A549 (cell line): ENCODE results near the gene DENND4B. TPM values are rescaled to one million over a fixed set of nuclear protein-coding genes. Genes with fewer than 3 reads are reported as not detected.

Source experiments
- ATAC-seq, 2 experiments: fragments of 200-7000 bp in 1 of 2; fragments of >200 bp in 1 of 2; cut with Nextera tagmentation in 1 of 2; cut with Tn5 transposase in 1 of 2; 3 replicates each; pipeline versions ENCODE4 v1.8.0 to v1.9.1; 2018 to 2020; ENCODE audit warnings: mild to moderate bottlenecking in 1 of 2, moderate library complexity in 1 of 2
- CTCF ChIA-PET: fragments of 300-600 bp; sonication (Branson Sonifier 250); formaldehyde crosslinking; extraction: SDS; loops from one replicate; lab custom pipeline; 2021; ENCODE audit warnings: antibody characterized with exemption, inconsistent platforms; lab: Yijun Ruan, JAX
- POLR2A ChIA-PET: fragments of 350-600 bp; formaldehyde crosslinking; extraction: SDS; loops from one replicate; lab custom pipeline; 2021; ENCODE audit warnings: antibody characterized with exemption, inconsistent platforms; lab: Yijun Ruan, JAX
- DNase-seq, 2 experiments: peaks; one replicate each; pipeline versions ENCODE4 v3.0.0 to v3.0.0-alpha.2; 2011 to 2016; ENCODE audit warnings: low read depth in 1 of 2, low spot score in 1 of 2
- FAIRE-seq: peaks from 2 replicates; lab custom pipeline; 2011; peaks lifted over from hg19 to GRCh38; lab: Jason Lieb, UNC
- H3K27ac ChIP-seq, 2 experiments: fragments of >200 bp; sonication (Bioruptor Twin); formaldehyde crosslinking; 3 replicates each; pipeline ENCODE4 v1.5.1; 2016 to 2017
- H3K4me1 ChIP-seq: fragments of >200 bp; sonication (Bioruptor Twin); formaldehyde crosslinking; 3 replicates; pipeline ENCODE4 v1.6.1; 2016
- H3K4me2 ChIP-seq: fragments of >200 bp; sonication (Bioruptor Twin); formaldehyde crosslinking; 3 replicates; pipeline ENCODE4 v1.6.1; 2016
- H3K4me3 ChIP-seq: fragments of >200 bp; sonication (Bioruptor Twin); formaldehyde crosslinking; 3 replicates; pipeline ENCODE4 v1.5.1; 2016
- H3K9me3 ChIP-seq: fragments of >200 bp; sonication (Bioruptor Twin); formaldehyde crosslinking; 3 replicates; pipeline ENCODE4 v1.6.1; 2016
- ATOH8 ChIP-seq: fragments of 250-450 bp; sonication (Bioruptor Pico); IDR thresholded peaks from 2 replicates; pipeline ENCODE4 v1.5.0; 2020; ENCODE audit warnings: low read depth, mild to moderate bottlenecking, moderate library complexity
- CBX2 ChIP-seq: fragments of 200-600 bp; sonication (generic); IDR thresholded peaks from 2 replicates; pipeline ENCODE4 v1.6.1; 2016; ENCODE audit warnings: low read depth, mild to moderate bottlenecking, borderline replicate concordance
- FOSL2 ChIP-seq, 2 experiments: fragments of 450-650 bp in 1 of 2; fragments of >200 bp in 1 of 2; sonication (Bioruptor Twin) in 1 of 2; formaldehyde crosslinking; IDR thresholded peaks; 2 replicates each; pipeline versions ENCODE4 v1.5.0 to v1.6.1; 2016 to 2020; ENCODE audit warnings: mild to moderate bottlenecking in 1 of 2, moderate library complexity in 1 of 2
- HOXA7 ChIP-seq: fragments of 250-450 bp; sonication (Bioruptor Pico); IDR thresholded peaks from 2 replicates; pipeline ENCODE4 v1.5.0; 2020; ENCODE audit warnings: mild to moderate bottlenecking, moderate library complexity
- JUN ChIP-seq, 2 experiments: fragments of >200 bp; sonication (Bioruptor Twin); formaldehyde crosslinking; IDR thresholded peaks; 2 replicates in 1 of 2; 3 replicates in 1 of 2; pipeline ENCODE4 v1.6.1; 2016 to 2017
- POLR2A ChIP-seq: IDR thresholded peaks from 2 replicates; pipeline ENCODE4 v1.6.1; 2012; ENCODE audit warnings: mild to moderate bottlenecking, low read length
- ZNF302 ChIP-seq: fragments of 250-450 bp; sonication (Bioruptor Pico); IDR thresholded peaks from 2 replicates; pipeline ENCODE4 v1.9.0; 2021; ENCODE audit warnings: inconsistent platforms, mild to moderate bottlenecking, moderate library complexity
- WGBS: methylation state at CpG from one replicate; pipeline ENCODE4 v1.1.6; 2017; ENCODE audit errors: missing lambda C conversion rate; 5-methylcytosine and 5-hydroxymethylcytosine counted together
- polyA plus RNA-seq, 4 experiments: library from polyadenylated mRNA; depleted of rRNA in 3 of 4; stranded (reverse); fragments of >200 nt; fragmentation: RNase III in 1 of 4; extraction: RNeasy Plus Mini Kit Qiagen cat#74134 plus additional on column Dnase treatment in 1 of 4; gene quantifications; 2 replicates in 3 of 4; 3 replicates in 1 of 4; pipeline ENCODE4 v1.2.3, GENCODE V29; 2011 to 2017
- TF ChIP-seq, protein P1 (sequence below): fragments of >200 bp; sonication (Bioruptor Twin); formaldehyde crosslinking; IDR thresholded peaks from 3 replicates; pipeline ENCODE4 v1.6.1; 2016
- TF ChIP-seq, protein P2 (sequence below): fragments of 200-600 bp; sonication (generic); IDR thresholded peaks from 2 replicates; pipeline ENCODE4 v1.6.1; 2016; ENCODE audit warnings: antibody characterized with exemption, mild to moderate bottlenecking, moderate library complexity

Gene DENND4B
- polyA plus RNA-seq, 2 of the 4 experiments (the other 2 are of a cell fraction): 18.7 to 43.3 TPM

DNA sequence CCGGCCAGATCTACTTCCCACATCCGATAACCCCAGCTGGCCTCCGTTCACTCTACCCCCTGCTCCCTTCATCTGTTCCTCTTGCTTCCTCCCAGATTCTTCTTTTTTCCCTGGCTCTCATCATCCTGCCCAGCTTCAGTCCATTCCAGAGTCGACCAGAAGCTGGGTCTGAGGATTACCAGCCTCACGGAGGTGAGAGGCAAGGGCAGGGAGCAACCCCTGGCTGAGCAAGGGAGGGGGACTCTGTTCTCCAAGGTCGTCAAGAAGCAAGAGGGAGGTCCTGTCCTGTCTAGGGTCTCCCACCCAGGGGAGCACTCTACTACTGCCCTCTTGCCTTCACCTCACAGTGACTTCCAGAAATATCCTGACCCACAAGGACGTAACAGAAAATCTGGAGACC, 27.0 kb upstream of the DENND4B start:
- ATAC-seq (no peak), FAIRE-seq (no peak), DNase-seq (no peak)
- Histone ChIP-seq H3K9me3 (no peaks in the 10 kb centered on the region), H3K4me2 (no peak overlapping the region), H3K4me3 (no peak overlapping the region), H3K27ac (no peak overlapping the region), H3K4me1 (peaks cover 16% of the 10 kb centered on the region)
- WGBS: 86% methylated on average over 7 of the region's 7 CpGs
- ChIA-PET POLR2A (interaction anchor here (0.6 to 1.9 kb wide), 2 partner anchors 10 to 130 kb away, joined by 3 to 7 read pairs; partner anchors contain the start of gene SLC39A1), CTCF (interaction anchor here (1.3 to 7.5 kb wide), 4 partner anchors 11 to 296 kb away, joined by 4 to 90 read pairs (median 10); partner anchors contain the start of genes DENND4B, NPR1, RAB13 and SLC39A1)
- 0 out of 5 replicates have a peak, but pooled peaks of 1 of the 2 experiments have one; percentile 6 for TF ChIP-seq JUN (IDR thresholded peaks at IDR 0.05)
- TF ChIP-seq HOXA7 (CRISPR knock-in tag): no peak

DNA sequence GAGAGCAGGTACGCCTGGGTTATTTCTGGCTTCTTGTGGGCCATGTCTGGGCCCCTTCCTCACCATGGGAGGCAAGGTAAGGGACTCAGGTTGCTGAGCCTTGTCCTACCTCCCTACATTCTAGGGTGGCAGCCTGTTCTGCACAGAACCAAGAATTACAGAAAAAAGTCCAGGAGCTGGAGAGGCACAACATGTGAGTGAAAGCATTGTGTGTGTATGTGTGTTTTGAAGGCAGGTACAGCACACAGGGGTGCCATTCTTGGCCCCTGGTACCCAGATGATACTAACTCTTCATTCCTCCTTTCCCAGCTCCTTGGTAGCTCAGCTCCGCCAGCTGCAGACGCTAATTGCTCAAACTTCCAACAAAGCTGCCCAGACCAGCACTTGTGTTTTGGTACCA, 26.6 kb upstream of the DENND4B start:
- WGBS: 96% methylated on average over 3 of the region's 3 CpGs
- Histone ChIP-seq H3K4me3 (no peak overlapping the region), H3K4me2 (no peak overlapping the region), H3K27ac (no peak overlapping the region), H3K9me3 (no peaks in the 10 kb centered on the region), H3K4me1 (peaks cover 16% of the 10 kb centered on the region)
- ChIA-PET POLR2A (interaction anchor here (0.6 to 1.9 kb wide), 2 partner anchors 10 to 129 kb away, joined by 3 to 7 read pairs; partner anchors contain the start of gene SLC39A1), CTCF (interaction anchor here (1.3 to 7.5 kb wide), 4 partner anchors 10 to 295 kb away, joined by 4 to 90 read pairs (median 10); partner anchors contain the start of genes DENND4B, NPR1, RAB13 and SLC39A1)
- ATAC-seq: no peak
- no peak for FAIRE-seq
- DNase-seq: no peak
- TF ChIP-seq ZNF302 (CRISPR knock-in tag): no peak
- TF ChIP-seq JUN (IDR thresholded peaks at IDR 0.05): 0 out of 5 replicates have a peak, but pooled peaks of 1 of the 2 experiments have one; percentile 16

DNA sequence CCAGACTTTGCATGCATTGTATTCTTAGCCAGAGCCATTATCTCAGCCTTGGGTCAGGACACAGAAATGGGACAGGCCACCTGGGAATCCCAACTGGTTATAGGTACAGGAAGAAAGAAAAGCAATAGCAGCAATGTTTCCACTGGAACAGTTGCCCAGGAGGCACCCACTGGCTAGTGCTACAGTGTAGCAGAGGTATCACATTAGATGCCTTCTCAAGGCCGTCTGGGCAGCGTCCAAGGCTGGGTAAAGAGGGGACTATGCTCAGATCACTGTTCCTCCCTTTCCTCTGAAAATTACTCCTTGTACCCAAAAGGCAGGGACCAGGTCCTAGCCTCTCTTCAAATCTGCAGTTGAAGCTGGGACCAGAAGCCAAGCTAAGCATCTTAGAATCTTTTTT, 23.8 kb upstream of the DENND4B start:
- POLR2A ChIA-PET: no interaction called here
- CTCF ChIA-PET: interaction anchor here (0.7 to 1.2 kb wide), 3 partner anchors 16 to 173 kb away, joined by 4 read pairs; partner anchors contain the start of gene RAB13
- TF ChIP-seq, protein P1, sequence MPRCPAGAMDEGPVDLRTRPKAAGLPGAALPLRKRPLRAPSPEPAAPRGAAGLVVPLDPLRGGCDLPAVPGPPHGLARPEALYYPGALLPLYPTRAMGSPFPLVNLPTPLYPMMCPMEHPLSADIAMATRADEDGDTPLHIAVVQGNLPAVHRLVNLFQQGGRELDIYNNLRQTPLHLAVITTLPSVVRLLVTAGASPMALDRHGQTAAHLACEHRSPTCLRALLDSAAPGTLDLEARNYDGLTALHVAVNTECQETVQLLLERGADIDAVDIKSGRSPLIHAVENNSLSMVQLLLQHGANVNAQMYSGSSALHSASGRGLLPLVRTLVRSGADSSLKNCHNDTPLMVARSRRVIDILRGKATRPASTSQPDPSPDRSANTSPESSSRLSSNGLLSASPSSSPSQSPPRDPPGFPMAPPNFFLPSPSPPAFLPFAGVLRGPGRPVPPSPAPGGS: no peak
- TF ChIP-seq, protein P2, sequence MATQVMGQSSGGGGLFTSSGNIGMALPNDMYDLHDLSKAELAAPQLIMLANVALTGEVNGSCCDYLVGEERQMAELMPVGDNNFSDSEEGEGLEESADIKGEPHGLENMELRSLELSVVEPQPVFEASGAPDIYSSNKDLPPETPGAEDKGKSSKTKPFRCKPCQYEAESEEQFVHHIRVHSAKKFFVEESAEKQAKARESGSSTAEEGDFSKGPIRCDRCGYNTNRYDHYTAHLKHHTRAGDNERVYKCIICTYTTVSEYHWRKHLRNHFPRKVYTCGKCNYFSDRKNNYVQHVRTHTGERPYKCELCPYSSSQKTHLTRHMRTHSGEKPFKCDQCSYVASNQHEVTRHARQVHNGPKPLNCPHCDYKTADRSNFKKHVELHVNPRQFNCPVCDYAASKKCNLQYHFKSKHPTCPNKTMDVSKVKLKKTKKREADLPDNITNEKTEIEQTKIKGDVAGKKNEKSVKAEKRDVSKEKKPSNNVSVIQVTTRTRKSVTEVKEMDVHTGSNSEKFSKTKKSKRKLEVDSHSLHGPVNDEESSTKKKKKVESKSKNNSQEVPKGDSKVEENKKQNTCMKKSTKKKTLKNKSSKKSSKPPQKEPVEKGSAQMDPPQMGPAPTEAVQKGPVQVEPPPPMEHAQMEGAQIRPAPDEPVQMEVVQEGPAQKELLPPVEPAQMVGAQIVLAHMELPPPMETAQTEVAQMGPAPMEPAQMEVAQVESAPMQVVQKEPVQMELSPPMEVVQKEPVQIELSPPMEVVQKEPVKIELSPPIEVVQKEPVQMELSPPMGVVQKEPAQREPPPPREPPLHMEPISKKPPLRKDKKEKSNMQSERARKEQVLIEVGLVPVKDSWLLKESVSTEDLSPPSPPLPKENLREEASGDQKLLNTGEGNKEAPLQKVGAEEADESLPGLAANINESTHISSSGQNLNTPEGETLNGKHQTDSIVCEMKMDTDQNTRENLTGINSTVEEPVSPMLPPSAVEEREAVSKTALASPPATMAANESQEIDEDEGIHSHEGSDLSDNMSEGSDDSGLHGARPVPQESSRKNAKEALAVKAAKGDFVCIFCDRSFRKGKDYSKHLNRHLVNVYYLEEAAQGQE: no peak
- no peak for TF ChIP-seq POLR2A
- TF ChIP-seq CBX2: no peak
- no peak for TF ChIP-seq ATOH8 (CRISPR knock-in tag)
- no peak for ATAC-seq
- no peak for FAIRE-seq
- Histone ChIP-seq H3K9me3 (no peaks in the 10 kb centered on the region), H3K4me2 (no peak overlapping the region), H3K4me1 (peaks cover 12% of the 10 kb centered on the region), H3K4me3 (no peak overlapping the region), H3K27ac (no peak overlapping the region)
- no peak for DNase-seq
- WGBS: 96% methylated on average over 2 of the region's 2 CpGs

- DNase-seq: no peak
- ATAC-seq: no peak
- no peak overlapping the region for H3K4me3 ChIP-seq
- no peak overlapping the region; a peak in 1 of 6 replicates for H3K27ac ChIP-seq
- no peak for TF ChIP-seq FOSL2 (IDR thresholded peaks at IDR 0.05)
- TF ChIP-seq FOSL2 (CRISPR knock-in tag; IDR thresholded peaks at IDR 0.05): no peak
- TF ChIP-seq ZNF302 (CRISPR knock-in tag): no peak
- H3K4me2 ChIP-seq: peak overlapping the region; percentile 99; the same call in 1 of the 3 replicates
- no peak for FAIRE-seq
- H3K9me3 ChIP-seq: no peaks in the 10 kb centered on the region
- H3K4me1 ChIP-seq: peaks cover 17% of the 10 kb centered on the region
- CTCF ChIA-PET: interaction anchor here (0.7 to 4.7 kb wide), 6 partner anchors 9 to 578 kb away, joined by 3 to 52 read pairs (median 8); partner anchors contain the start of genes DENND4B, JTB and RAB13
- 100% methylated on average over 2 of the region's 2 CpGs for WGBS
- POLR2A ChIA-PET: interaction anchor here (3.4 to 4.2 kb wide), 2 partner anchors 8 to 22 kb away, joined by 40 to 78 read pairs; partner anchors contain the start of genes JTB and RPS27
Observed at GRCh38 chr1:153968972-153969371, 22.5 kb upstream of the DENND4B start.
